ENCODE data around the gene CENPL. TPM values are rescaled to one million over a fixed set of nuclear protein-coding genes. Genes with fewer than 3 reads are reported as not detected.

The CENPL gene

DNA sequence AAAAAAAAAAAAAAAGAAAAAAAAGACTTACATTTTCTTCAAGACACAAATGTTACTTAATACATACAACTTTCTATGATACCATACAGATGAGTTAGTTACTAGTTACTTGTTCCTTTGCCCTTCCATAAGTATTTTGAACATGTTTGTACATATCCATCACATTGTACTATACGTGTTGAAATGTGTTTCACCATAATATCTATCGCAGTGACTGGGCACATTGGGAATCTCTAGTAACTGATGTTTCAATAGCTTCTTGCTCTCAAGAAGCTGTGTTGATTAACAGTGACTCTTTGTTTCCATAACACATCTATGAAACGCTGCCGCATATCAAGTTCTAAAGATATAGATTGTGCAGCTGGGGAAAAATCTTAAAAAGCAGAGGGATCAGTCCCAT, 67.0 kb downstream of the CENPL start:
- H3K18ac ChIP-seq (ENCODE audit: low read length) = no peak overlapping the region
- no CpG with 5 or more reads among the region's 4 CpGs for WGBS, 2 donors (ENCODE audit: extremely low coverage in 2 of 2, insufficient read length in 2 of 2, insufficient replicate concordance in 1 of 2)

DNA sequence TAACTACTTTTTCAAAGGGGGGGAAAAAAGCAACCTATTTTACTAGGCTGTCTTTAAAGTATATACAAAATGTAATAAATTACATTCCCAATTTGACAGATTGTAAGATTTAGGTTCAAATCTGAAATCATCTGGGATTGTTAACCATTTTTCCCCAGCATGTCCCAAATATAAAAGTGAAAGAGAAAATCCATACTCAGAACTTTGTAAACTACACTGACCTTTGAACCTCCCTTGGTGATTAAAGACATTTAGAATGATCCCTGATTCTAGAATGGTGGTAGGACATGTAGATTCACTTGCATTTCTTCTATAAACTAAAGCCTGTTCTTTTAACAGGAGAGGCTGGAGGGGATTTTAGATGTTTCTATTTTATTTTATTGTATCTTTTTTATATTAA, 70.9 kb downstream of the CENPL start:
- DNase-seq (ENCODE audit: low spot score) = no peak
- H3K4me2 ChIP-seq (ENCODE audit: insufficient read depth, low read length, poor library complexity, severe bottlenecking) = no peak overlapping the region
- H2BK15ac ChIP-seq (ENCODE audit: low read length) = no peak overlapping the region
- no peak overlapping the region for H2BK5ac ChIP-seq (ENCODE audit: low read length)
- H3K27me3 ChIP-seq (ENCODE audit: control insufficient read depth in 3 of 3, insufficient read depth in 3 of 3, low read depth in 1 of 3, low read length in 3 of 3) = no peaks in the 10 kb centered on the region
- no peak overlapping the region for H3K9ac ChIP-seq (ENCODE audit: low read depth, low read length, poor library complexity)
- H2BK12ac ChIP-seq (ENCODE audit: low read length) = no peak overlapping the region
- H3K23ac ChIP-seq (ENCODE audit: low read depth, low read length, poor library complexity) = no peak overlapping the region
- H3K4ac ChIP-seq (ENCODE audit: low read length) = no peak overlapping the region
- H2AK5ac ChIP-seq (ENCODE audit: low read depth, low read length) = no peak overlapping the region
- H3K36me3 ChIP-seq (replicated peaks in 1 of 2; ENCODE audit: control insufficient read depth in 2 of 2, insufficient read depth in 2 of 2, low read length in 2 of 2) = peaks cover 12 to 68% of the 10 kb centered on the region in 2 donors
- no peaks in the 10 kb centered on the region for H3K9me3 ChIP-seq (replicated peaks in 1 of 2; ENCODE audit: control insufficient read depth in 2 of 2, insufficient read depth in 1 of 2, low read depth in 1 of 2, low read length in 2 of 2)
- no peak overlapping the region for H4K8ac ChIP-seq (ENCODE audit: low read depth, low read length)
- no peak overlapping the region for H2BK120ac ChIP-seq (ENCODE audit: low read depth, low read length)
- no peak overlapping the region for H2AFZ ChIP-seq (ENCODE audit: low read length)
- no peaks in the 10 kb centered on the region for H3K4me1 ChIP-seq (ENCODE audit: control insufficient read depth in 2 of 2, insufficient read depth in 1 of 2, low read depth in 1 of 2, low read length in 2 of 2)
- H3K79me1 ChIP-seq (ENCODE audit: low read depth, low read length) = no peaks in the 10 kb centered on the region
- H4K91ac ChIP-seq (ENCODE audit: low read depth, low read length, poor library complexity) = no peak overlapping the region
- no peak overlapping the region for H3K14ac ChIP-seq (ENCODE audit: low read length)
- H3K27ac ChIP-seq (replicated peaks; ENCODE audit: low read length) = no peak overlapping the region
- H3K4me3 ChIP-seq (ENCODE audit: low read length in 2 of 2) = no peak overlapping the region
- H3K18ac ChIP-seq (ENCODE audit: low read length) = no peak overlapping the region

More for the DNA sequence above, 67.0 kb downstream of the CENPL start:
- H4K91ac ChIP-seq (ENCODE audit: low read depth, low read length, poor library complexity) = no peak overlapping the region
- no peak overlapping the region for H3K9ac ChIP-seq (ENCODE audit: low read depth, low read length, poor library complexity)
- no peaks in the 10 kb centered on the region for H3K4me1 ChIP-seq (ENCODE audit: control insufficient read depth in 2 of 2, insufficient read depth in 1 of 2, low read depth in 1 of 2, low read length in 2 of 2)
- H3K4ac ChIP-seq (ENCODE audit: low read length) = no peak overlapping the region
- no peak for DNase-seq (ENCODE audit: low spot score)
- H2AK5ac ChIP-seq (ENCODE audit: low read depth, low read length) = no peak overlapping the region
- H4K8ac ChIP-seq (ENCODE audit: low read depth, low read length) = no peak overlapping the region
- H2BK12ac ChIP-seq (ENCODE audit: low read length) = no peak overlapping the region
- H3K9me3 ChIP-seq (replicated peaks in 1 of 2; ENCODE audit: control insufficient read depth in 2 of 2, insufficient read depth in 1 of 2, low read depth in 1 of 2, low read length in 2 of 2) = peaks cover 0 to 2% of the 10 kb centered on the region in 2 donors
- no peak overlapping the region for H2BK5ac ChIP-seq (ENCODE audit: low read length)
- H3K23ac ChIP-seq (ENCODE audit: low read depth, low read length, poor library complexity) = no peak overlapping the region
- no peak overlapping the region for H2BK120ac ChIP-seq (ENCODE audit: low read depth, low read length)
- no peak overlapping the region for H3K4me2 ChIP-seq (ENCODE audit: insufficient read depth, low read length, poor library complexity, severe bottlenecking)
- H3K27ac ChIP-seq (replicated peaks; ENCODE audit: low read length) = no peak overlapping the region
- no peaks in the 10 kb centered on the region for H3K79me1 ChIP-seq (ENCODE audit: low read depth, low read length)
- peaks cover 18 to 72% of the 10 kb centered on the region in 2 donors for H3K36me3 ChIP-seq (replicated peaks in 1 of 2; ENCODE audit: control insufficient read depth in 2 of 2, insufficient read depth in 2 of 2, low read length in 2 of 2)
- H3K27me3 ChIP-seq (ENCODE audit: control insufficient read depth in 3 of 3, insufficient read depth in 3 of 3, low read depth in 1 of 3, low read length in 3 of 3) = no peaks in the 10 kb centered on the region
- no peak overlapping the region for H2AFZ ChIP-seq (ENCODE audit: low read length)
- H3K4me3 ChIP-seq (ENCODE audit: low read length in 2 of 2) = no peak overlapping the region
- no peak overlapping the region for H2BK15ac ChIP-seq (ENCODE audit: low read length)
- no peak overlapping the region for H3K14ac ChIP-seq (ENCODE audit: low read length)

Small RNA genes within 50 kb of the gene (small RNA-seq; reads per million reads assigned to genes)
- not detected for gene RF00019 (ENCODE audit: insufficient read depth)
